Common myeloid progenitor, CD34-positive (primary cell): ENCODE data around the gene NELL2.
"Not testable (repeated sequence)": the region's sequence is repeated elsewhere in the genome, so short reads cannot be mapped to it uniquely, and the experiment has no call there.

Experiments
- CTCF ChIA-PET: fragments of 350-600 bp; sonication (Branson Sonifier 250); formaldehyde crosslinking; loops from one replicate; lab custom pipeline; 2021; ENCODE audit warnings: antibody characterized with exemption; lab: Charles Lee
- POLR2A ChIA-PET: fragments of 350-600 bp; sonication (Branson Sonifier 250); formaldehyde crosslinking; loops from one replicate; lab custom pipeline; 2021; ENCODE audit warnings: antibody characterized with exemption; lab: Charles Lee
- DNase-seq, 3 donors: peaks; one replicate each; pipeline versions ENCODE4 v3.0.0 to v3.0.0-alpha.2; 2013
- H3K27ac ChIP-seq, 2 experiments: 1 replicate in 1 of 2; 2 replicates in 1 of 2; pipeline ENCODE4 v1.7.0; 2013; ENCODE audit warnings: inconsistent platforms in 2 of 2, low read length in 2 of 2, mild to moderate bottlenecking in 2 of 2, low read depth in 1 of 2, moderate library complexity in 1 of 2; ENCODE audit not compliant: severe bottlenecking in 2 of 2, insufficient read depth in 1 of 2, poor library complexity in 1 of 2
- H3K27me3 ChIP-seq, 5 experiments: replicated peaks in 2 of 5; 1 replicate in 3 of 5; 2 replicates in 2 of 5; pipeline versions ENCODE4 v1.6.1 to v1.7.0; 2013; ENCODE audit warnings: low read length in 4 of 5, mild to moderate bottlenecking in 2 of 5, moderate library complexity in 2 of 5, inconsistent platforms in 1 of 5; ENCODE audit not compliant: insufficient read depth in 5 of 5, control insufficient read depth in 4 of 5
- H3K36me3 ChIP-seq, 4 experiments: 1 replicate in 2 of 4; 2 replicates in 2 of 4; pipeline versions ENCODE4 v1.6.1 to v1.7.0; 2013; ENCODE audit warnings: low read length in 3 of 4, control low read depth in 1 of 4, mild to moderate bottlenecking in 1 of 4; ENCODE audit not compliant: control insufficient read depth in 4 of 4, insufficient read depth in 4 of 4
- H3K4me1 ChIP-seq, 4 experiments: 1 replicate in 3 of 4; 2 replicates in 1 of 4; pipeline versions ENCODE4 v1.6.1 to v1.7.1; 2013; ENCODE audit warnings: low read length in 3 of 4, mild to moderate bottlenecking in 3 of 4, control low read depth in 1 of 4, inconsistent platforms in 1 of 4, moderate library complexity in 1 of 4; ENCODE audit not compliant: control insufficient read depth in 4 of 4, insufficient read depth in 4 of 4; ENCODE audit errors: control extremely low read depth in 1 of 4
- H3K4me3 ChIP-seq, 7 experiments: 1 replicate in 4 of 7; 2 replicates in 3 of 7; pipeline versions ENCODE4 v1.5.1 to v1.7.0; 2013; ENCODE audit warnings: mild to moderate bottlenecking in 7 of 7, low read length in 6 of 7, moderate library complexity in 6 of 7, inconsistent platforms in 2 of 7, low read depth in 2 of 7, control low read depth in 1 of 7; ENCODE audit not compliant: insufficient read depth in 4 of 7, control insufficient read depth in 1 of 7; ENCODE audit errors: extremely low read depth in 1 of 7
- H3K9me3 ChIP-seq, 5 experiments: 1 replicate in 4 of 5; 2 replicates in 1 of 5; pipeline versions ENCODE4 v1.6.1 to v1.7.1; 2013; ENCODE audit warnings: low read length in 4 of 5, mild to moderate bottlenecking in 2 of 5, inconsistent platforms in 1 of 5, low read depth in 1 of 5, moderate library complexity in 1 of 5; ENCODE audit not compliant: control insufficient read depth in 4 of 5, insufficient read depth in 2 of 5; ENCODE audit errors: control extremely low read depth in 1 of 5
- WGBS: methylation state at CpG from one replicate; pipeline ENCODE4 v1.1.5; 2013; ENCODE audit not compliant: insufficient coverage; 5-methylcytosine and 5-hydroxymethylcytosine counted together

The NELL2 gene

DNA sequence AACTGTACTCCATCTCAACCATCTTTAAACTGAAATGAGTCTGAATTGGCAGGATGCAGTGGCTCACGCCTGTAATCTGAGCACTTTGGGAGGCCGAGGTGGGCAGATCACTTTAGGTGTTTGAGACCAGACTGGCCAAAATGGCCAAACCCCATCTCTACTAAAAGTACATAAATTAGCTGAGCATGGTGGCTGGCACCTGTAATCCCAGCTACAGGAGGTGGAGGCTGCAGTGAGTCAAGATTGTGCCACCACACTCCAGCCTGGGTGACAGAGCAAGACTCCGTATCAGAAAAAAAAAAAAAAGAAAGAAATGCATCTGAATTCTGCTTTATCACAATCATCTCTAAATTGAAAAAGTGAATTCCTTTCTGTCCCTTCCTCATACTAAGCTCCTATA lies 110.3 kb downstream of the NELL2 start:
- POLR2A ChIA-PET = interaction anchor here (0.6 kb wide), 1 partner anchor 432 kb away, joined by 3 read pairs; no protein-coding TSS in a partner anchor
- WGBS = 100% methylated on average over 1 of the region's 3 CpGs
- H3K9me3 ChIP-seq = no peaks in the 10 kb centered on the region
- H3K4me3 ChIP-seq = no peak overlapping the region
- H3K27me3 ChIP-seq = no peaks in the 10 kb centered on the region
- CTCF ChIA-PET = interaction anchor here (1.0 kb wide), 1 partner anchor 14 kb away, joined by 3 read pairs; no protein-coding TSS in a partner anchor
- H3K4me1 ChIP-seq = no peaks in the 10 kb centered on the region
- no peak overlapping the region for H3K27ac ChIP-seq
- DNase-seq = no peak
- H3K36me3 ChIP-seq = no peaks in the 10 kb centered on the region

DNA sequence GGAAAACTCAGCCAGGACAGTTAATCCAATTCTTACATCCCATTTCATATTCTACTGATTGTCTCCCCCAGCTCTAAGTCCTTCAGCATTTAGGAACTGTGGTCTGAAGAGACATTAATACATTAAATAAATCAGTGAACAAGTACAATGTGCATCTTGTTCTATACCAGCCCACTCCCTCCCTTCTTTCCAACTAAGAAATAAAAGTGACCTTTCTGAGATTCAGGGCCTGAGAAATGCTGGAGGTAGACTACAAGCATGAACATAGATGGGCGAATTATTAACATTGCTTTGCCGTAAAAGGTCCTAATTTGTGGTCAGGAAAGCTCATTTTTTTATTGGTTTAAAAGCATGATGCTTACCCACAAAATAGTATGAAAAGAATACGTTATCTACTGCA lies 113.1 kb downstream of the NELL2 start:
- no peaks in the 10 kb centered on the region for H3K9me3 ChIP-seq
- no peak overlapping the region for H3K4me3 ChIP-seq
- DNase-seq = no peak
- CTCF ChIA-PET = interaction anchor here (2.2 kb wide), 1 partner anchor 12 kb away, joined by 6 read pairs; no protein-coding TSS in a partner anchor
- 100% methylated on average over 1 of the region's 3 CpGs for WGBS
- no peaks in the 10 kb centered on the region for H3K27me3 ChIP-seq
- POLR2A ChIA-PET = no interaction called here
- H3K36me3 ChIP-seq = no peaks in the 10 kb centered on the region
- H3K27ac ChIP-seq = no peak overlapping the region
- H3K4me1 ChIP-seq = no peaks in the 10 kb centered on the region

DNA sequence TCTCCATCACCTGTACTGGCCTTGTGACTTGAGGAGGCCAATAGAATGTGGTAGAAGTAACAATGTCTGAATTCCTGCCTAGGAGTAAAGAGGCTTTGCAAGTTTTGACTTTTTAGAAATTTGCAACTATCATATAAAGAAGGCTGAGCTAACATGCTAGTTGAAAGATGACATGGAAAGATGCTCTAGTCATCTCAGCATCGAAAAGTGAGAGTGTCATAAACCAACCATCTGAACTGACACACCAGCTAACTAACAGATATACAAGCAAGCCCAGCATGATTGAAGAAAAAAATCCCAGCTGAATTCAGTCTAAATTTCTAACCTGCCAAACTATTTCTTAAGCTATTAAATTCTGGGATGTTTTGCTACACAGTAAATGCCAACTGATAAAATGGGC lies 116.8 kb downstream of the NELL2 start:
- no peaks in the 10 kb centered on the region for H3K36me3 ChIP-seq
- H3K27me3 ChIP-seq = peaks cover 0 to 2% (median 0%) of the 10 kb centered on the region in 5 experiments
- WGBS = 100% methylated on average over 1 of the region's 1 CpG
- no peaks in the 10 kb centered on the region for H3K9me3 ChIP-seq
- DNase-seq = no peak
- no peak overlapping the region for H3K4me3 ChIP-seq
- H3K27ac ChIP-seq = no peak overlapping the region
- POLR2A ChIA-PET = no interaction called here
- CTCF ChIA-PET = no interaction called here
- H3K4me1 ChIP-seq = no peaks in the 10 kb centered on the region

DNA sequence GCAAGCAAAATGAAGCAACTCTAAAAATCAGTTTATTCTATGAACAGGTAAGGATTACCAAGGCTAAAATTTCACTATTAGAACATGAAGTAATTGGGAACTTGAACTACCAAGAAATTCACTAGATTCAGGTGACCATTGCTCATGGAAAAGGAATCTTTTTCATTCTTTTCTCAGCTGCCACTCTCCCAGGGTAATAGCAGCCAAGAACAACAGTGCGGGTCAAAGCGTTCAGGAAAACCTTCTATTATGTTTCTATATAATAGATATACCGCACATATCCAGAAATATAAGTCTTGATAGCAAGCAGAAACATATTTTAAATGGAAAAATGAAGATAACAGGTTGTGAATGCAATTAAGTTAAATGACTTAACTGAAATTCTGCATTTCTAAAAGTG lies 125.6 kb downstream of the NELL2 start:
- no CpG with 5 or more reads among the region's 3 CpGs for WGBS

DNA sequence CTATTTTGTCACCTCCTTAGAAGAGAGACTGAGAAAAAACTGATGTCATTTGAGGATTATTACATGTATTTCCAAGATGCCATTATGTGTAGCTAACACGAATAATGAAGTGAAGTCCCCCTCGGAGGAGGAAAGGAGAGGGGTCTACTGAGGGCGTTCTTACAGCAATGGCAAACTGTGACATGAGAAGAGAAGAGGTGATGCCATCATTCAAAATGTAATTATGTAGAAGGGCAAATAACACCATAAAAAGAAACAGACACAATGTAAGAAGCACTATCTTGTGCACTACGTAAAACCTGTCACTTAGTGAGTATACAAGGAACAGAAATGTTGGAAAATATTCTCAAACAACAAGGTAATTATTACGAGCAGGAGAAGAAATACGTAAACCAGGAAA lies 126.5 kb downstream of the NELL2 start:
- Histone ChIP-seq H3K36me3 (no peaks in the 10 kb centered on the region), H3K4me1 (no peaks in the 10 kb centered on the region), H3K27ac (no peak overlapping the region), H3K27me3 (no peaks in the 10 kb centered on the region), H3K9me3 (no peaks in the 10 kb centered on the region), H3K4me3 (no peak overlapping the region)
- no peak for DNase-seq
- WGBS = 100% methylated on average over 2 of the region's 6 CpGs
- ChIA-PET CTCF (no interaction called here), POLR2A (no interaction called here)

More for the DNA sequence above, 125.6 kb downstream of the NELL2 start:
- no peaks in the 10 kb centered on the region for H3K4me1 ChIP-seq
- H3K27me3 ChIP-seq = no peaks in the 10 kb centered on the region
- no peaks in the 10 kb centered on the region for H3K9me3 ChIP-seq
- ChIA-PET CTCF (no interaction called here), POLR2A (no interaction called here)
- H3K36me3 ChIP-seq = no peaks in the 10 kb centered on the region
- no peak overlapping the region for H3K4me3 ChIP-seq
- no peak for DNase-seq
- no peak overlapping the region for H3K27ac ChIP-seq

DNA sequence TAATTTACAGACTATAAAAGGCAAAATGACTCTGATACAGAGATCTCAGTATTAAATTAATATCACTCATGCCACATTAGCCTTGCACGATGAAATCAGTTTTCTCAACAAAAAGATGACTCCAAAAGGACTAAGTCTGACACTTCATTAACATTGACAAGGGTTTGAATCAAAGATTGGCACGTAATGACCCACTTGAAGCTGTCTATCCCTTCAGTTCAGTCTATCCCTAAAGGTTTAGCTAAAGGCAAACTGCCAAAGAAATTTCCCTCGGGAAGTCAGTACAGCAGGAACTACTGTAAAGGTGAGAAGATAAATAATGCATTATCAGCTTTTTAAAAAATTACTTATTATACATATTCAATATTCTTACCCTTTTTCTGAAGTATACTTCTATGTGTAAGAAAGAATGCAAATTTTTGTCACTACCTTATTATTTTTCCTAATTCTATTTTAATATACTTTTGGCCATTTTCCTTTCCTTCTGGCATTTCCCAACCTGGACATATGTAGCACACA lies 127.1 kb downstream of the NELL2 start:
- H3K4me3 ChIP-seq = no peak overlapping the region
- H3K27me3 ChIP-seq = no peaks in the 10 kb centered on the region
- 100% methylated on average over 1 of the region's 3 CpGs for WGBS
- H3K36me3 ChIP-seq = no peaks in the 10 kb centered on the region
- no peak for DNase-seq
- ChIA-PET CTCF (no interaction called here), POLR2A (no interaction called here)
- no peaks in the 10 kb centered on the region for H3K4me1 ChIP-seq
- no peaks in the 10 kb centered on the region for H3K9me3 ChIP-seq
- no peak overlapping the region for H3K27ac ChIP-seq

DNA sequence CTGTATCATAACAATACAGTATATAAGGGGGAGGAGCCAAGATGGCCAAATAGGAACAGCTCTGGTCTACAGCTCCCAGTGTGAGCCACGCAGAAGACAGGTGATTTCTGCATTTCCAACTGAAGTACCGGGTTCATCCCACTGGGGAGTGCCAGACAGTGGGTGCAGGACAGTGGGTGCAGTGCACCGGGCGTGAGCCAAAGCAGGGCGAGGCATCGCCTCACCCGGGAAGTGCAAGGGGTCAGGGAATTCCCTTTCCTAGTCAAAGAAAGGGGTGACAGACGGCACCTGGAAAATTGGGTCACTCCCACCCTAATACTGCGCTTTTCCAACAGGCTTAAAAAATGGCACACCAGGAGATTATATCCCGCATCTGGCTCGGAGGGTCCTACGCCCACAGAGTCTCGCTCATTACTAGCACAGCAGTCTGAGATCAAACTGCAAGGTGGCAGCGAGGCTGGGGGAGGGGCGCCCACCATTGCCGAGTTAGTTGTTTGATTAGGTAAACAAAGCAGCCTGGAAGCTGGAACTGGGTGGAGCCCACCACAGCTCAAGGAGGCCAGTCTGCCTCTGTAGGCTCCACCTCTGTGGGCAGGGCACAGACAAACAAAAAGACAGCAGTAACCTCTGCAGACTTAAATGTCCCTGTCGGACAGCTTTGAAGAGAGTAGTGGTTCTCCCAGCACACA lies 134.7 kb downstream of the NELL2 start:
- H3K27ac ChIP-seq, H3K9me3 ChIP-seq, DNase-seq, POLR2A ChIA-PET, H3K4me3 ChIP-seq, H3K27me3 ChIP-seq, H3K36me3 ChIP-seq, H3K4me1 ChIP-seq, CTCF ChIA-PET: not testable (repeated sequence)
- WGBS = 99% methylated on average over 10 of the region's 17 CpGs
